ENCODE data around the gene DHCR7.

DHCR7 gene

DNA sequence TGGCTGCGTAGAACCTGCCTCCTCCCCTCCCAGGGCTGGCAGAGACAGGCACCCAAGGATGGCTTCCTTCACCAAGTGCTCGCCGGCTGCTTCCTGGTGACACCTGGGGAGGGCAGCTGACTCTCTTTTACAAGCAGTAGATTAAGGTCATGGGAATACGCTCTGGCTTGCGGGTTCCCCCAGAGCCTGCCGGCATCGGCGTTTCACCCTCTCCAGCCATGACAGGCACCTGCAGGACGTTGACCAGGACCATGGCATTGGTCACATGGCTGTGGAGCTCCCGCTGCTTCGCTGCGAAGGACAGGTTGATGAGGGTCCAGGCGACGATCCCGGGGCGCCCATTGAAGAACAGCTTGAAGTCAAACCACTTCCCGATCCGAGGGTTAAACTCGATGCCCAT, 9.5 kb downstream of the DHCR7 start:
- Histone ChIP-seq H3K18ac (ENCODE audit: low read length) (no peak overlapping the region), H3K9ac (ENCODE audit: low read length) (no peak overlapping the region), H3K36me3 (ENCODE audit: control insufficient read depth, insufficient read depth, low read length) (peaks cover 32% of the 10 kb centered on the region), H2BK15ac (replicated peaks; ENCODE audit: low read depth) (no peak overlapping the region), H3K79me2 (ENCODE audit: control insufficient read depth, insufficient read depth, low read length) (no peaks in the 10 kb centered on the region), H3K27me3 (ENCODE audit: insufficient read depth, low read length, poor library complexity) (no peaks in the 10 kb centered on the region), H3K4me2 (ENCODE audit: low read length) (no peak overlapping the region), H2AK5ac (ENCODE audit: low read length) (no peak overlapping the region), H3K23ac (ENCODE audit: low read length) (no peak overlapping the region), H3K27ac (ENCODE audit: low read depth, low read length) (no peak overlapping the region), H3K56ac (ENCODE audit: low read length) (no peak overlapping the region), H3K4me1 (ENCODE audit: control insufficient read depth, low read depth, low read length) (no peaks in the 10 kb centered on the region), H3K4me3 (ENCODE audit: low read length) (no peak overlapping the region), H3K4ac (ENCODE audit: low read depth, low read length) (no peak overlapping the region), H3K79me1 (ENCODE audit: low read length) (peaks cover 3% of the 10 kb centered on the region), H4K8ac (ENCODE audit: low read depth, low read length) (no peak overlapping the region), H2BK5ac (ENCODE audit: low read length) (no peak overlapping the region), H4K5ac (ENCODE audit: low read length) (no peak overlapping the region), H2BK120ac (ENCODE audit: low read depth, low read length) (no peak overlapping the region)
- DNase-seq = no peak
- no CpG with 5 or more reads among the region's 19 CpGs for WGBS (ENCODE audit: extremely low coverage, insufficient coverage, low lambda C conversion rate)

DNA sequence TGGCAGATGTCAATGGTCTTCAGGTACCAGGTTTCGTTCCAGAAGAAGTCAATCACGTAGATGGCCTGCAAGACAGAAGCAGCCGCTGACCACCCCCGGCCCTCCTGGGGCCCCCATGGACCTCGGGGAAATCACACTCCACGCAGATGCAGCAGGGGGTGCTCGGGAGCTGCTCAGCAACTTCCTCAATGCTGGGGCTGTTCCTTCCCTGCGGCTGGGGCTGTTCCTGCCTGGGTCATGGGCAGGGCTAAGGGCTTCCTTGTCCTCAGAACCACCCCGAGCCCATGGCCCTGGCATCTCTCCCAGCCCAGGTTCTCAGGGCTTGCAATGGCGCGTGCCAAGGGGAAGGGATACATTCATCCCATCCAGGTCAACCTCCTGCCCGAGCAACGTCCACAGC, 10.3 kb downstream of the DHCR7 start:
- H3K4me2 ChIP-seq (ENCODE audit: low read length) = no peak overlapping the region
- H2BK120ac ChIP-seq (ENCODE audit: low read depth, low read length) = no peak overlapping the region
- H3K56ac ChIP-seq (ENCODE audit: low read length) = no peak overlapping the region
- H3K23ac ChIP-seq (ENCODE audit: low read length) = no peak overlapping the region
- no peaks in the 10 kb centered on the region for H3K27me3 ChIP-seq (ENCODE audit: insufficient read depth, low read length, poor library complexity)
- peaks cover 25% of the 10 kb centered on the region for H3K36me3 ChIP-seq (ENCODE audit: control insufficient read depth, insufficient read depth, low read length)
- H4K5ac ChIP-seq (ENCODE audit: low read length) = no peak overlapping the region
- WGBS (ENCODE audit: extremely low coverage, insufficient coverage, low lambda C conversion rate) = no CpG with 5 or more reads among the region's 13 CpGs
- no peaks in the 10 kb centered on the region for H3K4me1 ChIP-seq (ENCODE audit: control insufficient read depth, low read depth, low read length)
- H2AK5ac ChIP-seq (ENCODE audit: low read length) = no peak overlapping the region
- H3K79me1 ChIP-seq (ENCODE audit: low read length) = no peaks in the 10 kb centered on the region
- no peak overlapping the region for H2BK15ac ChIP-seq (replicated peaks; ENCODE audit: low read depth)
- H3K9ac ChIP-seq (ENCODE audit: low read length) = no peak overlapping the region
- no peaks in the 10 kb centered on the region for H3K79me2 ChIP-seq (ENCODE audit: control insufficient read depth, insufficient read depth, low read length)
- no peak overlapping the region for H3K27ac ChIP-seq (ENCODE audit: low read depth, low read length)
- no peak overlapping the region for H3K4me3 ChIP-seq (ENCODE audit: low read length)
- H3K4ac ChIP-seq (ENCODE audit: low read depth, low read length) = no peak overlapping the region
- no peak overlapping the region for H4K8ac ChIP-seq (ENCODE audit: low read depth, low read length)
- no peak for DNase-seq
- no peak overlapping the region for H3K18ac ChIP-seq (ENCODE audit: low read length)
- H2BK5ac ChIP-seq (ENCODE audit: low read length) = no peak overlapping the region

DNA sequence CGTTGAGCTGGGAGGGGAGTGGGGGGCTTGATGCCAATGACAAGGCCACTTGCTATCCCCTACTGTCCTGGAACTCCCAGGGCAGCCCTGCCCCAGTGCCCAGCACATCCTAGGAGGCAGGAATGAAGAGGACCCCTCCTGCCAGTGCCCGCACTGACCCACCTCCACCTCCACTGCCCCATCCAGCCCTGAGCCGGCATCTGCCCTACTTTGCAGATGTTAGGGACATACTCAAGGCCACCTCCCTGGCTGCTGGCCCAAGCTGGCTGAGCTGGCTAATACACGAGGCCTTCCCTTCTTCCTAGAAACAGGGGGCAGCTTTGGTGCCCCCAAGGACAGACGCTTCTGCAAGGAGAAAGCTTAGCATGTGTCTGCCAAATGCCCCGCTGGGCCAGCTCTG, 10.8 kb downstream of the DHCR7 start:
- no peak overlapping the region for H2AK5ac ChIP-seq (ENCODE audit: low read length)

DNA sequence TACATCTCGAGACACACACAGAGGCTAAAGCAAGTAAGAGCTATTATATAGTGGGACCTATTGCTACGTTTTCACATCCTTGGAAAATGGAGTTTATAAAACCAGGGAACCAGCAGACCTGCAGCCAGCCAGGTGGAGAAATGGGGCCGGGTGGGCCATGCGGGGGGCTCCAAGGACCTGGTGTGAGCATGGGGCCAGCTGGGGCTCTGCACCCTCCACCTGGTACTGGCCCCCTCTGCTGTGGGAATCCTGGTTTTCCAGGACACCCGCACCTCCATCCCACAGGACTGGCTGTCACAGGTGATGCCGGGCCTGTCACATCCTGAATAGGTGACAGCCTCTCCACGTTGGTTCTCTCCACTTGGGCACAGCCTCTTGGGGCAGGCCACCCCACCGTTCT, 11.3 kb downstream of the DHCR7 start:
- no peak overlapping the region for H3K4me2 ChIP-seq (ENCODE audit: low read length)
- H2BK5ac ChIP-seq (ENCODE audit: low read length) = no peak overlapping the region
- H3K56ac ChIP-seq (ENCODE audit: low read length) = no peak overlapping the region
- no peak overlapping the region for H3K18ac ChIP-seq (ENCODE audit: low read length)
- no peak overlapping the region for H3K23ac ChIP-seq (ENCODE audit: low read length)
- no peak overlapping the region for H4K8ac ChIP-seq (ENCODE audit: low read depth, low read length)
- WGBS (ENCODE audit: extremely low coverage, insufficient coverage, low lambda C conversion rate) = no CpG with 5 or more reads among the region's 8 CpGs
- H2BK15ac ChIP-seq (replicated peaks; ENCODE audit: low read depth) = no peak overlapping the region
- no peak overlapping the region for H2AK5ac ChIP-seq (ENCODE audit: low read length)
- H3K79me2 ChIP-seq (ENCODE audit: control insufficient read depth, insufficient read depth, low read length) = no peaks in the 10 kb centered on the region
- H4K5ac ChIP-seq (ENCODE audit: low read length) = no peak overlapping the region
- H3K36me3 ChIP-seq (ENCODE audit: control insufficient read depth, insufficient read depth, low read length) = peaks cover 21% of the 10 kb centered on the region
- no peak overlapping the region for H3K9ac ChIP-seq (ENCODE audit: low read length)
- no peak overlapping the region for H3K27ac ChIP-seq (ENCODE audit: low read depth, low read length)
- no peaks in the 10 kb centered on the region for H3K79me1 ChIP-seq (ENCODE audit: low read length)
- no peak overlapping the region for H2BK120ac ChIP-seq (ENCODE audit: low read depth, low read length)
- H3K27me3 ChIP-seq (ENCODE audit: insufficient read depth, low read length, poor library complexity) = no peaks in the 10 kb centered on the region
- no peak for DNase-seq
- H3K4me3 ChIP-seq (ENCODE audit: low read length) = no peak overlapping the region
- H3K4me1 ChIP-seq (ENCODE audit: control insufficient read depth, low read depth, low read length) = no peaks in the 10 kb centered on the region
- no peak overlapping the region for H3K4ac ChIP-seq (ENCODE audit: low read depth, low read length)

More for the DNA sequence above, 10.8 kb downstream of the DHCR7 start:
- DNase-seq = no peak
- H4K8ac ChIP-seq (ENCODE audit: low read depth, low read length) = no peak overlapping the region
- H3K4me3 ChIP-seq (ENCODE audit: low read length) = no peak overlapping the region
- H3K18ac ChIP-seq (ENCODE audit: low read length) = no peak overlapping the region
- no CpG with 5 or more reads among the region's 6 CpGs for WGBS (ENCODE audit: extremely low coverage, insufficient coverage, low lambda C conversion rate)
- H2BK15ac ChIP-seq (replicated peaks; ENCODE audit: low read depth) = no peak overlapping the region
- H3K36me3 ChIP-seq (ENCODE audit: control insufficient read depth, insufficient read depth, low read length) = peaks cover 23% of the 10 kb centered on the region
- no peak overlapping the region for H3K27ac ChIP-seq (ENCODE audit: low read depth, low read length)
- no peaks in the 10 kb centered on the region for H3K79me2 ChIP-seq (ENCODE audit: control insufficient read depth, insufficient read depth, low read length)
- H3K56ac ChIP-seq (ENCODE audit: low read length) = no peak overlapping the region
- H3K27me3 ChIP-seq (ENCODE audit: insufficient read depth, low read length, poor library complexity) = no peaks in the 10 kb centered on the region
- H2BK5ac ChIP-seq (ENCODE audit: low read length) = no peak overlapping the region
- no peak overlapping the region for H2BK120ac ChIP-seq (ENCODE audit: low read depth, low read length)
- H3K79me1 ChIP-seq (ENCODE audit: low read length) = no peaks in the 10 kb centered on the region
- H4K5ac ChIP-seq (ENCODE audit: low read length) = no peak overlapping the region
- H3K4me2 ChIP-seq (ENCODE audit: low read length) = no peak overlapping the region
- no peak overlapping the region for H3K23ac ChIP-seq (ENCODE audit: low read length)
- no peak overlapping the region for H3K4ac ChIP-seq (ENCODE audit: low read depth, low read length)
- H3K9ac ChIP-seq (ENCODE audit: low read length) = no peak overlapping the region
- no peaks in the 10 kb centered on the region for H3K4me1 ChIP-seq (ENCODE audit: control insufficient read depth, low read depth, low read length)

DNA sequence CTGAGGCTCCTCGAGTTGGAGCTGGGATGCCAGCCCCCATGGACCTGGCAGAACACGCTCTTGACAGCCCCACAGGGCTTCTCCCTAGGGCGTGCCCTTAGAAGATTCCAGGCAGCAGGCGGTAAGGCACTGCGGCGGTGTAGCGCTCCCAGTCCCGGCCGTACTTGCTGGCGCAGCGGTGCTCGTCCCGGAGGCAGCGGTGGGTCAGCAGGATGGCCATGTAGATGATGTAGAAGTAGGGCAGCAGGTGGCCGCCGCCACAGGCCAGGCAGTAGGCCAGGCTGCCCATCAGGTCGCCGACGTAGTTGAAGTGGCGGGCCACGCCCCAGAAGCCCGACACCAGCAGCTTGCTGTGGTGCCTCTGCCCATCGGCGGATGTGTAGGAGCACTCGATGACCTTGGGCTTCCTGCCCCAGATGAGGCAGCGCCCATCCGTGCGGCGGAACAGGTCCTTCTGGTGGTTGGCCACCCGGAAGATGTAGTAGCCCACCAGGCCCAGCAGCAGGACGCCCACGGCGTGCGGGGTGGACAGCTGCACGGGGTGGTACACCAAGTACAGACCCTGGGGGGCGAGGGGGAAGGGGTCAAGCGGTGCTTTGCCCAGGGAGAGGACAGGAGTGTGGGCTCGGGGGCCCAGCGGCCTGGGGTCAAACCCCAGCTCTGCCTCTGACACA, 12.8 kb downstream of the DHCR7 start:
- Histone ChIP-seq H3K36me3 (ENCODE audit: control insufficient read depth, insufficient read depth, low read length) (peaks cover 13% of the 10 kb centered on the region), H4K8ac (ENCODE audit: low read depth, low read length) (no peak overlapping the region), H4K5ac (ENCODE audit: low read length) (no peak overlapping the region), H3K4me2 (ENCODE audit: low read length) (no peak overlapping the region), H3K27ac (ENCODE audit: low read depth, low read length) (no peak overlapping the region), H3K79me2 (ENCODE audit: control insufficient read depth, insufficient read depth, low read length) (no peaks in the 10 kb centered on the region), H2BK120ac (ENCODE audit: low read depth, low read length) (no peak overlapping the region), H3K27me3 (ENCODE audit: insufficient read depth, low read length, poor library complexity) (no peaks in the 10 kb centered on the region), H3K9ac (ENCODE audit: low read length) (no peak overlapping the region), H2BK15ac (replicated peaks; ENCODE audit: low read depth) (no peak overlapping the region), H3K4ac (ENCODE audit: low read depth, low read length) (no peak overlapping the region), H2BK5ac (ENCODE audit: low read length) (no peak overlapping the region), H2AK5ac (ENCODE audit: low read length) (no peak overlapping the region), H3K4me1 (ENCODE audit: control insufficient read depth, low read depth, low read length) (no peaks in the 10 kb centered on the region), H3K56ac (ENCODE audit: low read length) (no peak overlapping the region), H3K23ac (ENCODE audit: low read length) (no peak overlapping the region), H3K18ac (ENCODE audit: low read length) (no peak overlapping the region), H3K4me3 (ENCODE audit: low read length) (no peak overlapping the region), H3K79me1 (ENCODE audit: low read length) (no peaks in the 10 kb centered on the region)
- WGBS (ENCODE audit: extremely low coverage, insufficient coverage, low lambda C conversion rate) = no CpG with 5 or more reads among the region's 39 CpGs
- no peak for DNase-seq

DNA sequence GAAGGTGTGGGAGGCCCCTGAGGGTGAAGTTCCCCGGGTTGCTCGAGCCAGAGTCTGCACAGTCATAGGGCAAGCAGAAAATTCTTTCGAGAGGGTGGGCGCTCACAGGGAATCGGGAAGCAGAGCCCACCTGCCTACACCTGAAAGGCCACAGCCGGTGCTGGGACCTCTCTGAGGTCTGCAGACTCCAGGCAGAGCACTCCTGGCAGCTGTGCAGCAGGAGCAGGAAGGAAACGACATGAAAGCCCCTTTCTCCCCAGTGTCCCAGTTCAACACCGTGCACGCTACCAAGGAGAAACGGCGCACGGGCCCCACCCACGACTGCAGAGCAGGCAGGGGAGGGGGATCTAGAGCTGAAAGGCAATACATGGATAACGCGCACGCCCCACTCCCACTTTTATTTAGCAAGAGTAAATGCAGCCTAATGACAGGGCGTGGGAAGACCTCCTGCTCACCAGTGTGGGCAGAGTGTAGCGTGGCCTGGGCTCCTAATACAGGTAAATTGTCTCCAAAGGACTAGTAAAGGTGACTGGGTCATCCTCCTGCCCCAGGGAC, 13.5 kb downstream of the DHCR7 start:
- Histone ChIP-seq H2BK120ac (ENCODE audit: low read depth, low read length) (no peak overlapping the region), H3K27me3 (ENCODE audit: insufficient read depth, low read length, poor library complexity) (no peaks in the 10 kb centered on the region), H3K4me3 (ENCODE audit: low read length) (no peak overlapping the region), H4K5ac (ENCODE audit: low read length) (no peak overlapping the region), H3K9ac (ENCODE audit: low read length) (no peak overlapping the region), H2BK5ac (ENCODE audit: low read length) (no peak overlapping the region), H3K36me3 (ENCODE audit: control insufficient read depth, insufficient read depth, low read length) (peaks cover 11% of the 10 kb centered on the region), H3K4me2 (ENCODE audit: low read length) (no peak overlapping the region), H3K79me1 (ENCODE audit: low read length) (no peaks in the 10 kb centered on the region), H3K27ac (ENCODE audit: low read depth, low read length) (no peak overlapping the region), H3K56ac (ENCODE audit: low read length) (no peak overlapping the region), H3K18ac (ENCODE audit: low read length) (no peak overlapping the region), H3K79me2 (ENCODE audit: control insufficient read depth, insufficient read depth, low read length) (no peaks in the 10 kb centered on the region), H3K4ac (ENCODE audit: low read depth, low read length) (no peak overlapping the region), H3K4me1 (ENCODE audit: control insufficient read depth, low read depth, low read length) (no peaks in the 10 kb centered on the region), H2AK5ac (ENCODE audit: low read length) (no peak overlapping the region), H4K8ac (ENCODE audit: low read depth, low read length) (no peak overlapping the region), H2BK15ac (replicated peaks; ENCODE audit: low read depth) (no peak overlapping the region), H3K23ac (ENCODE audit: low read length) (no peak overlapping the region)
- no CpG with 5 or more reads among the region's 18 CpGs for WGBS (ENCODE audit: extremely low coverage, insufficient coverage, low lambda C conversion rate)
- DNase-seq = no peak
